H9 (cell line): ENCODE measurements around the gene RAI14. TPM values are rescaled to one million over a fixed set of nuclear protein-coding genes. Genes with fewer than 3 reads are reported as not detected.

ENCODE experiments used
- DNase-seq: peaks from one replicate; pipeline ENCODE4 v3.0.0-alpha.2; 2017
- H2AFZ ChIP-seq: one replicate; pipeline ENCODE4 v1.6.1; 2013; ENCODE audit warnings: mild to moderate bottlenecking, low read length, control low read depth, moderate library complexity
- H2AK5ac ChIP-seq: 2 replicates; pipeline ENCODE4 v1.6.1; 2013; ENCODE audit warnings: low read length, control low read depth, mixed read lengths; ENCODE audit not compliant: insufficient read length
- H2BK120ac ChIP-seq: one replicate; pipeline ENCODE4 v1.6.1; 2013; ENCODE audit warnings: low read depth, mild to moderate bottlenecking, low read length, control low read depth, inconsistent platforms; ENCODE audit not compliant: poor library complexity, severe bottlenecking
- H2BK12ac ChIP-seq: 2 replicates; pipeline ENCODE4 v1.6.1; 2013; ENCODE audit warnings: low read length, control low read depth, mixed read lengths, low read depth; ENCODE audit not compliant: insufficient read length
- H2BK15ac ChIP-seq: 2 replicates; pipeline ENCODE4 v1.6.1; 2013; ENCODE audit warnings: low read depth, low read length, control low read depth
- H2BK20ac ChIP-seq: one replicate; pipeline ENCODE4 v1.6.1; 2013; ENCODE audit warnings: low read depth, mild to moderate bottlenecking, low read length, control low read depth, inconsistent platforms; ENCODE audit not compliant: poor library complexity, severe bottlenecking
- H2BK5ac ChIP-seq: 2 replicates; pipeline ENCODE4 v1.6.1; 2013; ENCODE audit warnings: low read length, control low read depth, mixed read lengths; ENCODE audit not compliant: insufficient read length
- H3K14ac ChIP-seq: 2 replicates; pipeline ENCODE4 v1.6.1; 2013; ENCODE audit warnings: low read length, control low read depth; ENCODE audit not compliant: insufficient read depth
- H3K18ac ChIP-seq: 2 replicates; pipeline ENCODE4 v1.6.1; 2013; ENCODE audit warnings: low read depth, mild to moderate bottlenecking, mixed read lengths, low read length, control low read depth; ENCODE audit not compliant: insufficient read length
- H3K23ac ChIP-seq: 2 replicates; pipeline ENCODE4 v1.6.1; 2013; ENCODE audit warnings: low read length, control low read depth, mixed read lengths, low read depth; ENCODE audit not compliant: insufficient read length
- H3K23me2 ChIP-seq: 2 replicates; pipeline ENCODE4 v1.6.1; 2013; ENCODE audit warnings: low read depth, mild to moderate bottlenecking, mixed read lengths, low read length, control low read depth; ENCODE audit not compliant: insufficient read length, poor library complexity, severe bottlenecking
- H3K27ac ChIP-seq: 2 replicates; pipeline ENCODE4 v1.5.1; 2013; ENCODE audit warnings: low read length, control low read depth, mixed read lengths, low read depth; ENCODE audit not compliant: insufficient read length
- H3K27me3 ChIP-seq: 2 replicates; pipeline ENCODE4 v1.6.1; 2013; ENCODE audit warnings: low read length, control low read depth, inconsistent platforms; ENCODE audit not compliant: insufficient read depth
- H3K4ac ChIP-seq: 2 replicates; pipeline ENCODE4 v1.6.1; 2013; ENCODE audit warnings: low read depth, mild to moderate bottlenecking, control low read depth, inconsistent platforms, low read length, moderate library complexity
- H3K4me1 ChIP-seq: 2 replicates; pipeline ENCODE4 v1.6.1; 2013; ENCODE audit warnings: low read length, control low read depth, inconsistent platforms; ENCODE audit not compliant: insufficient read depth
- H3K4me2 ChIP-seq: 2 replicates; pipeline ENCODE4 v1.6.1; 2013; ENCODE audit warnings: low read length, control low read depth, mixed read lengths; ENCODE audit not compliant: insufficient read length, insufficient read depth
- H3K56ac ChIP-seq: 2 replicates; pipeline ENCODE4 v1.6.1; 2013; ENCODE audit warnings: low read depth, mild to moderate bottlenecking, mixed read lengths, low read length, control low read depth; ENCODE audit not compliant: insufficient read length
- H3K79me1 ChIP-seq: 2 replicates; pipeline ENCODE4 v1.6.1; 2013; ENCODE audit warnings: low read depth, mild to moderate bottlenecking, moderate library complexity, low read length, control low read depth, inconsistent platforms; ENCODE audit not compliant: insufficient read depth, poor library complexity, severe bottlenecking
- H3K79me2 ChIP-seq: 2 replicates; pipeline ENCODE4 v1.6.1; 2013; ENCODE audit warnings: low read length, control low read depth, inconsistent platforms; ENCODE audit not compliant: insufficient read depth
- H3K9ac ChIP-seq: 2 replicates; pipeline ENCODE4 v1.6.1; 2013; ENCODE audit warnings: low read length, control low read depth, mixed read lengths; ENCODE audit not compliant: insufficient read length; ENCODE audit errors: extremely low read depth
- H3K9me3 ChIP-seq: one replicate; pipeline ENCODE4 v1.6.1; 2013; ENCODE audit warnings: low read depth, low read length, inconsistent platforms; ENCODE audit not compliant: control insufficient read depth
- H3T11ph ChIP-seq: one replicate; pipeline ENCODE4 v1.6.1; 2013; ENCODE audit warnings: mild to moderate bottlenecking, low read length, control low read depth, inconsistent platforms
- H4K20me1 ChIP-seq: one replicate; pipeline ENCODE4 v1.6.1; 2013; ENCODE audit not compliant: control insufficient read depth, insufficient read length, insufficient read depth
- H4K5ac ChIP-seq: 2 replicates; pipeline ENCODE4 v1.6.1; 2013; ENCODE audit warnings: low read depth, mild to moderate bottlenecking, mixed read lengths, low read length, control low read depth; ENCODE audit not compliant: insufficient read length
- H4K8ac ChIP-seq: replicated peaks from 2 replicates; pipeline ENCODE4 v1.6.1; 2013; ENCODE audit warnings: low read length, control low read depth, mixed read lengths, low read depth; ENCODE audit not compliant: insufficient read length
- H4K91ac ChIP-seq: 2 replicates; pipeline ENCODE4 v1.6.1; 2013; ENCODE audit warnings: low read depth, mild to moderate bottlenecking, moderate library complexity, mixed read lengths, low read length, control low read depth; ENCODE audit not compliant: insufficient read length
- H3K27ac Mint-ChIP-seq, 3 experiments: 2 replicates in 2 of 3; 3 replicates in 1 of 3; pipeline ENCODE4 v1.8.0; 2020 to 2021; ENCODE audit warnings: mixed read lengths in 3 of 3, mild to moderate bottlenecking in 1 of 3, moderate library complexity in 1 of 3
- H3K27me3 Mint-ChIP-seq: 2 replicates; pipeline ENCODE4 v1.8.0; 2021; ENCODE audit warnings: low read depth, mild to moderate bottlenecking, moderate library complexity, mixed read lengths
- H3K36me3 Mint-ChIP-seq, 3 experiments: 2 replicates in 2 of 3; 3 replicates in 1 of 3; pipeline ENCODE4 v1.8.0; 2020 to 2021; ENCODE audit warnings: low read depth in 3 of 3, mixed read lengths in 3 of 3; ENCODE audit not compliant: insufficient read depth in 1 of 3
- H3K4me1 Mint-ChIP-seq, 2 experiments: 2 replicates each; pipeline ENCODE4 v1.8.0; 2020; ENCODE audit warnings: mixed read lengths in 2 of 2
- H3K4me3 Mint-ChIP-seq, 2 experiments: 2 replicates in 1 of 2; 3 replicates in 1 of 2; pipeline ENCODE4 v1.8.0; 2020 to 2021; ENCODE audit warnings: mild to moderate bottlenecking in 2 of 2, mixed read lengths in 2 of 2, moderate library complexity in 1 of 2
- H3K9me3 Mint-ChIP-seq, 2 experiments: 2 replicates in 1 of 2; 3 replicates in 1 of 2; pipeline ENCODE4 v1.8.0; 2020; ENCODE audit warnings: mild to moderate bottlenecking in 2 of 2, mixed read lengths in 2 of 2, moderate library complexity in 1 of 2
- CTCF ChIP-seq: fragments of 200-600 bp; sonication (generic); conservative IDR thresholded peaks from 3 replicates; pipeline ENCODE4 v1.8.0; 2021; ENCODE audit warnings: antibody characterized with exemption, mild to moderate bottlenecking
- WGBS: extraction: QIAGEN DNeasy Blood & Tissue Kit; methylation state at CpG from one replicate; pipeline ENCODE4 v1.1.7; 2013; ENCODE audit warnings: missing lambda C conversion rate, low lambda C conversion rate, mixed read lengths; ENCODE audit not compliant: insufficient read length; ENCODE audit errors: extremely low coverage; 5-methylcytosine and 5-hydroxymethylcytosine counted together
- total RNA-seq: library from RNA; stranded (reverse); gene quantifications from 2 replicates; pipeline ENCODE4 v1.2.1, GENCODE V29; 2021

The RAI14 gene
- total RNA-seq, 1 experiment from 2014 or later = 127 TPM

DNA sequence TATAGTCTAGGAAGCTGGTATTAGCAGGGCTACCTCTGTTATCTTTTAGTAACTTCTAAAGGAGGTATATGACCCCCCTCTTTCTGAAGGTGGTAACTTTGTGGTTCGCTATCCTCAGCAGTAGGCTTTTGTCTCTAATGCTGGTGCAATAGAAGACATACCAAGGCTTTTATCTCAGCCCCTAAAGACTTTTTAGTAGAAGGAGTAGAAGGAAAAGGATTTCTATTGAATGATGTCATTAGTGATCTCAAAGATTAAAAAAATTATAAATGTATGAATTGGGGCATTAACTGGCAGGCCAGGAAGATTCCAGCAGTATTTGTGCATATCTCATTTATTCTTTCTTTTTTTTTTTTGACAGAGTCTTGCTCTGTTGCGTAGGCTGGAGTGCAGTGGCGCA, 78.2 kb downstream of the RAI14 start:
- H3K79me1 ChIP-seq = peaks cover 5% of the 10 kb centered on the region
- TF ChIP-seq CTCF = no peak
- no peak overlapping the region for H3K14ac ChIP-seq
- no peak for DNase-seq
- no peak overlapping the region for H2BK12ac ChIP-seq
- no peak overlapping the region for H3T11ph ChIP-seq
- Mint-ChIP-seq H3K4me3 (no peak overlapping the region), H3K36me3 (peaks cover 4 to 9% (median 6%) of the 10 kb centered on the region in 3 experiments; a peak in 3 of 7 replicates), H3K27ac (0 out of 7 replicates have a peak overlapping the region, but pooled peaks of 1 of the 3 experiments have one; percentile 70), H3K27me3 (no peaks in the 10 kb centered on the region), H3K4me1 (peaks cover 36 to 40% of the 10 kb centered on the region in 2 experiments), H3K9me3 (no peaks in the 10 kb centered on the region)
- H4K5ac ChIP-seq = no peak overlapping the region
- H2AFZ ChIP-seq = no peak overlapping the region
- H3K23ac ChIP-seq = no peak overlapping the region
- no peak overlapping the region for H3K56ac ChIP-seq
- no peaks in the 10 kb centered on the region for H4K20me1 ChIP-seq
- H3K9me3 ChIP-seq = no peaks in the 10 kb centered on the region
- no peak overlapping the region for H2BK15ac ChIP-seq
- no peak overlapping the region for H3K4me2 ChIP-seq
- no peak overlapping the region for H4K8ac ChIP-seq
- no peak overlapping the region for H4K91ac ChIP-seq
- H3K4ac ChIP-seq = no peak overlapping the region
- H3K27ac ChIP-seq = no peak overlapping the region
- no peak overlapping the region for H3K9ac ChIP-seq
- H2AK5ac ChIP-seq = no peak overlapping the region
- no peak overlapping the region for H2BK120ac ChIP-seq
- no peak overlapping the region for H2BK20ac ChIP-seq
- H3K18ac ChIP-seq = no peak overlapping the region
- WGBS = no CpG with 5 or more reads among the region's 3 CpGs
- H3K23me2 ChIP-seq = no peaks in the 10 kb centered on the region
- H3K27me3 ChIP-seq = no peaks in the 10 kb centered on the region
- H2BK5ac ChIP-seq = no peak overlapping the region
- peaks cover 4% of the 10 kb centered on the region for H3K4me1 ChIP-seq
- peaks cover 11% of the 10 kb centered on the region; the same call in 1 of the 2 replicates for H3K79me2 ChIP-seq
